HG03280 (cell line): ENCODE results near the gene ATP1B1.
"Not testable (repeated sequence)": the region's sequence is repeated elsewhere in the genome, so short reads cannot be mapped to it uniquely, and the experiment has no call there.

Experiments
- ATAC-seq: cut with Tn5 transposase; IDR thresholded peaks from one replicate; pipeline ENCODE4 v1.9.1; 2021; ENCODE audit warnings: mild to moderate bottlenecking, moderate library complexity; ENCODE audit not compliant: unreplicated experiment

Gene ATP1B1

DNA sequence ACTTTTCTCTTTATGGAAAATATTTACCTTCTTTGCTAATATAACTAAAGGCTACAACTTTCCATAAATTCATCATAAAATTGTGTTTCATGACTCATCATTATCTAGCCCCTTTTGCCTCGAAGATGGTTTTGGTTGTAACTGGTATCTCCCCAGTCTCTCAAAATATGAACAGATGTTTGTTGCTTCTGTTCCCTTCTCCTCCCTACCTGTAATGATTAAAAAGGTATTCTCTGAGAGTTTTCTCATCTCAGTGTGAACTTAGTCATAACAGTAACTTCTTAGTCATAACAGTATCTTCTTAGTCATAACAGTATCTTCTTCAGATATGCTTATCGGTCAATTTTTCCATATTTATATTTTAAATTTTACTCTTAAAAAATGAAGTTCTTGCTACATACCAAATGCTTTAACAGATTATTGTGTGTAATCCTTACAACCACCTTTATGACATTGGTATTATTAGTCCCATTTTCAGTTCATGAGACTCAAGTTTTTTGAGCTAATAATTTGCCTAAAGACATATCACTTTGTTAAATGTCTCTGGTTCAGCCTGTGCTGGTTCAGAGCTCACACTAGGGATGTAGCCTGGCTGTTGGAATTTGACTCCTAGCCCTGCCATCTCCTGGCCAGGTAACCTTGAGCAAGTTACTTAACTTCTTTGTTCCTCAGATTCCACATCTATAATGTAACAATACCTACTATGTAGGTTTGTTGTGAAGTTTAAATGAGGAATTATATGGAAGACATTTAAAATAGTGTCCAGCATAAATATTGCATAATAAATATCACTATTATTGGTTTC is 32.6 kb downstream of the ATP1B1 start:
- ATAC-seq: peak; percentile 88

DNA sequence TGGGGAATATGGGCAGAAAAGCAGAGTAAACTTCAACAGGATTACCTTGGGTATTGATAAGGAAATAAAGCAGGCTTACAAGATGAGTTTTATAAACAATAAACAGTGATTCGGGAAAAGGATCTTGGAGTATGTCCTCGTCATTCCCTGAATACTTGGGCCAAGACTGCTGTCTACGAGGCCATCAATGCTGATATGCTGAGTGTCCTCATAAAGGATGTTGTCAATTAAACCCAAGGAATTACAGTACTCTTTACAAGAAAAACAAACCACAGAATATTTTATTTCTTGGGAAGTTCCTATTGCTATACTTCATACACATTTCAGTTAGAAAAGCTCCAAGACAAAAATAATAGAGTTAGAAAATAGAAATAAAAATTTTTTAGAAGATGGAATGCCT is 34.9 kb downstream of the ATP1B1 start:
- ATAC-seq: no peak

DNA sequence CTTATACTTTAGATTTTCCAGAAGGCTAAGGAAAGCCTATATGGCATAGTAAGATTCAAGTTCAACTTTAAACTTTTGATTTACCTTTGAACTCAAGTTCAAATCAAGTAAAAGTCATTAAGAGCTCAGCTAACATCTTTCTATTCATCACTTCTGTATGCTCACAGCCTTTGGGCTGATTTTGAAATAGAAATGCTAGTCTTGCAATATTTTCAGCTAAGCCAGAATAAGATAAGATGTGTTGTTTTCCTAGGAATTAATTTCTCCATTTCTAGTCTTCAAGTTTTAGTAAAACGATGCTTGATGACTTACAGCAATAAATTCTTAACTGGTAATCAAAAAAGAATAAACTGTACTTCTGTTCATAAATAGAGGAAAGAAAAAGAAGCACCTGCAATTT is 35.6 kb downstream of the ATP1B1 start:
- no peak for ATAC-seq

DNA sequence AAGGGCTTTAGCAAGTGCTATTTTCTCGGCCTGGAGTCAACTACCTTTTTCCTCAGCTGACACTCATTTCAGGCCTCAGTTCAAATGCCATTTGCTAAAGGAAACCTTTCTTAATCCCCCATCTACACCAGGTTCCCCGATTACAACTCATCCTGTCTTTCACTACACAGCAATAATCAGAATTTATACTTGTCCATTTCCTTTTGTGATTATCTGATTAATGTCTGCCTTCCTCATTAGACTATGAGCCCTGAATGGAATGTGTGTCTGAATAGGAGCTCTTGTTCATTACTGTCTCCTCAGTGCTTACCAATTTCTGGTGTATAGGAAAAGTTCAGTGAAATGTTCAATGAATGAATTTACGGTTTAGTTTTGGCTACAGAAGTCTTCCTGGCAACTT is 36.9 kb downstream of the ATP1B1 start:
- no peak for ATAC-seq

DNA sequence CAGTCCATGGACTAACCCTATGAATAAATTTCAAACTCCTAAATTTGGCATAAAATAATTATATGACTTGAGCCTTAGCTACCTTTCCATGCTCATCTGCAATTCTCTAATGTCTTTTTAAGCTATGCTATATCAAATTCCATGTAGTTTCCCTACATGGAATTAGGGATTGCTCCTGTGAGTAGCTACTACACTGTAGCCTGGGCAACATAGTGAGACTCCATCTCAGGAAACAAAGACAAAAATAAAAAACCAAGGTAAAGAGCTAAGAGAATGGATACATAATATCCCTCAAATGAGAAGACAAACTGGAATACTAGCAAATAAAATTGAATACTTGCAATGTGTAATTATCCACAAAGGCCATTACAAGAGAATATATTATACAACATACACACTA is 37.5 kb downstream of the ATP1B1 start:
- no peak for ATAC-seq

DNA sequence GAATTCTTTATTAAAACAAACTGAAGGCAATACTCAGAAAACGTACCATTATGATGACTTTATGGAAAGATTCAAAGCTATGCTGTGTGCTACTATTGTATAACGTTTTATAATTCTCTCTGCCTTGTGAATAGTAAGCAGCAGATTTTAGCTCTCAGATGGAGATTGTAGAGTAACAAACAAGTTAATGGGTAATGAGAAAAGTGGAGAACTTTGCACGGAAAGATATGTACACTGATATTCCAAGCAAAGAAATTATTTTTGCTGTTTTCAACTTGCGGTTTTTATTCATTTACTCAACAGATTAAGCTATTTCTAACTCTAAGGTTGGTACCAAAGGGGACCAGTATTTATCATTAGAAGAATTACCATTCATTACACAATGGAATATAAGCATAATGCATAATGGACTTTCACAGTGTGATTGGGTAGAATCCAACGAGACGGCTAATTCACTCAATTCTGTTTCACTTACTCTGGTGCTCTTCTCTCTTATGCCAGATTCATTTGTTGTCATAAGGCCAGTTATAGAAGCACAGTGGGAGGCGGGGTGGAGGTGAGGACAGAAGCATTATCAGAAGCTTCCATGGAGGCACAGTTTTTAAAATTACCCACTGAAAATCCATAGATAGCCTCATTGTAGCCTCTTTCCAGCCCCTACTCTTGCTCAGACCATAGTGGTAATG is 38.6 kb downstream of the ATP1B1 start:
- ATAC-seq: no peak

DNA sequence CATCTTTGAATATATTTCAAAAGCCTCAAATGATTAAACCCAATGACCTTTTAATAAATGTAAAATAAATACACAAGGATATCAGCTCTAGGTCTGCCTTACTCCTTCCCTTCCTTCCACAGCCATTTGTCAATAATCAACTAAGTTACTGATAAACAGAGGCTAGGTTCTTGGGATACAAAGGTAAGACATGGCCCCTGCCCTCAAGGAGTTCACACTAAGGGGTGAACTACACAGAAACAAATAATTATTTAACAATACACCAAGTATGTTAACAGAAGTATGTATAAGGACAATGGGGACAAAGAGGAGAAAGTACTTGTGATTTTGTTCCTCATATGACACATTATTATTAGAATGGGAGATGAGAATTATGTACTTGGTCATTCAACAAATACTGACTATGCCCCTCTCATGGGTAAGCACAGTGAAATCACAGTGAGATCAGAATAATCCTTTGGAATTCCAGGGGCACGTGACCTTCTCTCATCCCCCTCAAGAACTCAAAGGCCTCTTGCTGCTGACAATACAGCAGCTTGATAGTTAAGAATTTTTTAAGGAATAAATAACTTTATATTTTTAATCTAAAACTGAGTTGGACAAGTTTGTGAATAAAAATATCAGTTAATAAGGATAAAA is 40.2 kb downstream of the ATP1B1 start:
- ATAC-seq: no peak

DNA sequence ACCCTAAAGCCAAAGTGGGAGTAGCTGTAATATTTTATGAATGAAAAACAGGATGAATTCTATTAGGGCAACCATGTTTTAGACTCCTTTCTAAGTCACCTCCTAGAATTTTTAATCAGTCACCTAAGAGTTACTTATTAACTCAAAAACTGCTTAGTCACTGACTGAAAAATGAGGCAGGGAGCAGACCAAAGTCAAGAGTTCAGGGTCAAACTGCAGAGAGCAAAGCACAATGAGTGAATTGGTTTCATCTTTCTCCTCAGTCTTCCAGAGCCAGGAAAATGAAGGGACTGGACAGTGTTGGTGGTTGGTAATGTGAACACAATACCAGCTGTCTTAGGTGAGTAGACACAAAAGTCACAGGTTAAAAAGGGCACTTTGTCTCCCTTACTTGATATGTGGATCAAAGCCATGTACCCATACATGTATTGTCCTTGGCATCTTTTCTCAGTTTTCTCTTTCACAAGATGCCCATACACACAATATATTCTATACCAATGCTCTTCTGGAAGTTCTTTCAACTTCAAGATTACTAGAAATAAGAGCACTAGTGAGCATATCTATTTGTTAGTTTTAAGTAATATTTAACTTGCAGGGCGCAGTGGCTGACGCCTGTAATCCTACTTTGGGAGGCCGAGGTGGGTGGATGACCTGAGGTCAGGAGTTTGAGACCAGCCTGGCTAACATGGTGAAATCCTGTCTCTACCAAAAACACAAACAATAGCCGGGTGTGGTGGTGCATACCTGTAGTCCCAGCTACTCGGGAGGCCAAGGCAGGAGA is 42.2 kb downstream of the ATP1B1 start:
- no peak for ATAC-seq

DNA sequence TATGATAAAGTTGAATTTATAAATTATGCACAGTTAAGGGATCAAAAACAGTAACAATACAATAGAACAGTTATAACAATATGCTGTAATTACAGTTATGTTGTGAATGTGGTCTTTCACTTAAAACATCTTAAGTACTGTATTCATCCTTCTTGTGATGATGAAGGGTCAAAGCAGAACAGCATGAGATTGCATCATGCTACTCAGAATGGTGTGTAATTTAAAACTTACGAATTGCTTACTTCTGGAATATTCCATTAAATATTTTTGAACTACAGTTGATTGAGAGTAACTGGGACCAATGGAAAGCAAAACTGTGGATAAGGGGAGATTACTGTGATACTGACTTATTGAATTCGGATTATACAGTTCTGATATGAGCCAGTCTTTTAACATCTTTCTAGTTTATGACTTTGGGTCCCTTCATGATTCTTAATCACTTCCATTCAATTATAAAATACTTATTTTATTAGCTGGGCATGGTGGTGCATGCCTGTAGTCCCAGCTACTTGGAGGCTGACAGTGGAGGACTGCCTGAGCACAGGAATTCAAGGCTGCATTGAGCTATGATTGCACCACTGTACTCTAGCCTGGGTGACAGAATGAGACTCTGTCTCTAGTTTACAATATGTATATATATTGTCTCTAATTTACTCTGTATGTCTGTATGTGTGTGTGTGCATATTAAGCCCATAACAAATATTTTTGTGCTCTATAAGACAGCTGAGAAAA is 43.2 kb downstream of the ATP1B1 start:
- ATAC-seq: no peak

DNA sequence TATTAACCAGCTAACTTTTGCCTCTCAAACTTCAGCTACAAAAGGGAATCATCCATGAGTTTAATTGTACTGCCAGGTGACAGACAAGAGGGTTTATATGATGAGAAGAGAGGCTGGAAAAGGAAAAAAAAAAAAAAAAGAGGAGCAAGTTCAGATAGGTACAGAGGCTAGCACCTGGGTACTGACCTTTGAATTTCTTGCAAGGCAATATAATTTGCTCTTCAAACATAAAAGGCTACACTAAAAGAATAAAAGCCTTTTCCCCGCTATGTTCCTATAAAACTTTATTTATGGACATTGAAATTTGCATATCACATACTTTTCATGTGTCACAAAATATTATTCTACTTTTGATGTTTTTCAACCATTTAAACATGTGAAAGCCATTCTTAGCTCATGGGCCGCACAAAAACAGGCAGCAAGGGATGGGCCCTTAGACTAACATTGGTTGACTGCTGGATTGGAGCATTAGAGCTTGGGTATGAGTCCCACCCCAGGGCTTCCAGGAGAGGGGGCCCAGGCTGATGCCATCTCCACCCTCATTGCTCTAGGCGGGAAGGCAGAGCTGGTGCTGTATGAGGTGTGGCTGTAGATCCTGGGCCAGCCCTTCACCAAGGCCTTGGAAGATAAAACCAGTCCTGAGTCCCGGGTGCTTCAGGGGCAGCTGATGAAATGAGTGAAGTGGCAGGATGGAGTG is 44.3 kb downstream of the ATP1B1 start:
- ATAC-seq: no peak

DNA sequence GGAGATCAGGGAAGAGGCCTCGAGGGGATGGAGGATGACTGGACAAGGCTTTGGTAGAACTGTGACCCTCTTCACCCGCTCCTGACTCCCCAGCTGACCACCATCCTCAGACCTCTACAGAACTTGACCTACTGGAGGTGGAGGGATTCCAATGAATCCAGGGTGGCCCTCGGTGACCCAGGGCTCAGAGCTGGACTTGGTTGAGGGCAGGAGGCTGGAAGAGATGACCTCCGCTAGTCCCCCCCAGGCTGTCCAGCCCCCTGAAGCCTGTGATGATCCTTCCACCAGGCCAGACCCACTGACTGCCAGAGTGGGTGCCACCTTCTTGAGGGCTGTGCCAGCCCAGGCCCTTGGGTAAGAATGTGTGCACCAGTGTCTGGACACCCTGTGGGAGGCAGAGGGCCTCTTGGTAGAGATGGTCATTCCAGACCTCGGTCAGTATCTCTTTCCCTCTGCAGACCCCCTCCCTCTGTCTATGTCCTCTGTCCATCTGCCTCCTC is 44.9 kb downstream of the ATP1B1 start:
- ATAC-seq: no peak

DNA sequence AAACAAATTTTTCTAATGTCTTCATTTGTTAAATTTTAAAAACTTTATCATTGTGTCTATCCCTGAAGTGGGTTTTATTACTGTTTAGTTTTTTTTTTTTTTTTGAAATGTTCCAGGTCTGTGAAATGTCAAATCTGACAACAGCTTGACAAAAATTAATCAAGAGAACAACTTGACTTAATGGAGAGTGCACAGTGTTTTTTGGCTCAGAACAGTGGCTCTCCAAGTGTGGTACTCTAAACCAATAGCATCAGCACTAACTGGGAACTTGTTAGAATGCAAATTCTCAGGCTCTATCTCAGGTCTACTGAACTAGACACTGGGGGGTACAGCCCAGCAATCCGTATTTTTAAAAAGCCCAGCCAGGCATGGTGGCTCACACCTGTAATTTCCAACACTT is 49.2 kb downstream of the ATP1B1 start:
- ATAC-seq: no peak

DNA sequence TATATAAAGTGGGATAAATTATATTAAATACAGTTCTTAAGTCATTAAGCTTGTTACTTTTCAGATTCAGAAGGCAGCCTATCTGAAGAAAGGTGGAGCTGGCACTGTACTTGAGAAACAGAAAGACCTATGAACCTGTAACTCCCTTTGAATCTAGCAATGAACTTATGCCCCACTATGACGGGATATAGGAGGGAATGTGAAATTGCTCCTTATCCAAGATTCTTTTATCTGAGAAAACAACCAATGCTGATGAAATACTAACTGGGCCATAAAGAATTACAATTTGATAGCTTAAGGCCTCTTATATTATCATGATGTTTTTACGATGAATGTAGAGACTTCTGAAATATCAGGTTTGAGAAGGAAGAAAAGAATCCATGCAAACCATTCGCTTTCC is 50.1 kb downstream of the ATP1B1 start:
- ATAC-seq: no peak

DNA sequence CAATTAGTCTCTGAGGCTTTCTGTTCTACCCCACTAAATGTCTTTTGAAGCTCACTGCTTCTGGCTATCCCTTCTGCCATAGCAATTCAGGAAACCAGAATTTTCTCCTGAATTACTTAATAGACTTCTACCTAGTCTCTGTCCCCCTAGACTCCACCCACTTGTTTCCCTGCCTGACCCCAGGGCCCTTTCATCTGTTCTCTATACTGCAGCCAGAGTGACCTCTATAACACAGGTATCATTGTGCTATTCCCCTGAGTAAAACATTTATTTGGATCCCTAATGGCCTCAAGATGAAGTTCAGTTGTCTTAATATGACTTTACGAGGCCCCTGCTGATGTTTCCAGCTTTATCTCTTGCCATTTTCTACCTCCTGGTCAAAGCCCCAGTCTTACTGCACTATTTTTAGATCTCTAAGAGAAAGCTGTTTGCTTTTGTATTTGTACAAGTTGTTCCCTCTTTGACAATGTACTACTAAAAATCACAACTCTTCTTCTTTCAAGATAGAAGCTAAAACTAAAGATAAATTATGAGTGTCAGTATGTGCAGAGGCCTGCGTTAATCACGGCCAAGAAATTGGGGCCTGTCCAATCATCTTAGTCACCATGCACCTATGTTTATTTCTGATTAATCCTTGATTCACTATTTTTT is 54.5 kb downstream of the ATP1B1 start:
- no peak for ATAC-seq

DNA sequence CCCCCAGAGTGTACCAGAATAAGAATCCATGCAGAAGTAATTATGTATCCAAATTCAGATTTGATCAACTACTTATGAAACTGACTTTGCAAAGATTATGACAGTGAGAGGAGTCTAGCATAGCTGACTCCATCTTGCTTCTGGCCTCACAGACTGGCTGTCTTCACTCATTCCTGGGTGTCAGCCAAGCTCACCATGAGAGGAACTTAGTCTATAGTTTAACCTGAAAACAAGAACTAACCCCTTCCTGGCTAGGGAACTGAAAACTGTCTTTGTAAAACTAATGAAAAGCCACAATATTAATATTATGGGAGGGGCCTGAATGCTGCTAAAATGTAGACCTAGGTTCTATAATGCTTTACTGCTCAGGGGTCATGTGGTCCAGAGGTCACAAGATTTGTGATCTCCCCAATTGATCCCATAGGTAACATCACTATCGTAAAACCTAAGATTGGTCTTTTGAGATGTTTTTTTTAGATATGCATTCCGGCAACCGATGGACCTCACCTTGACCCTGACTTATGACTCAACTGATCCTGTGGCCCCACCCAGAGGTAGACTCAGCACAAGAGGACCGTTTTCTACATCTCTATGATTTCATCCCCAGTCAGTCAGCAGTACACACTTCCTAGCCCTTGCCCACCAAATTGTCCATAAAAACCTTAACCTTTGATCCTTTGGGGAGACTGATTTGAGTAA is 55.2 kb downstream of the ATP1B1 start:
- ATAC-seq: peak; percentile 72

DNA sequence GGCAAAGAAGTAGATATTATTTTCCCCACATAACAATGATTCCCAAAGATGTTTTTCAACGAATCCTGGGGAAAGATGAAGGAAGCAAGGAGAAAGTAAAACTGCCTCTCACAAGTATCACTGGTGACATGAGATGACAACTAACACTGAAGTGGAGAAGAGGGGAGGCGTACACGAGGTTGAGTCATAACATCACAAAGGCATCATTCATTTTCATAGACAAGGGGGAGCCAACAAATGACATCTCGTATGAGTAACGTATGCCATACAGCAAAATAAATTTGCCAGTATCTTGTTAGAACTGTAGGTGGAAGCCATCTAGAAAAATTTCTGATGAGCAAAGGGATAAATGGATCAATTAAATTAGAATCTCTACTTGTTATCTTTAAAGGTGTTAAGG is 56.6 kb downstream of the ATP1B1 start:
- no peak for ATAC-seq

DNA sequence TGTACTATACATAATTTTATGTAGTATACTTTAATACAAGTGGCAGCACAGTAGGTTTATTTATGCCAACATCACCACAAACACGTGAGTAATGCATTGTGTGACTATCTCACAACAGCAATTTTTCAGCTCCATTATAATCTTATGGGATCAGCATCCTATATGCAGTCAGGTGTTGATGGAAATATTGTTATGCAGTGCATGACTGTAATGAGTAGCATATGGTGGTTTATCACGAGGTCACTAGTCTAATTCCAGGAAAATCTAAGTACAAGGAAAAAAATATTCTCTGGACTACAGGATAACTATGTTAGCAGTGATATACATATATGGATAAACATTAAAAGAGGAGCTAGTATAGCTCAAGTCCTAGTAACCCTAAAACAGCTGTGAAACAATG is 69.0 kb downstream of the ATP1B1 start:
- no peak for ATAC-seq

DNA sequence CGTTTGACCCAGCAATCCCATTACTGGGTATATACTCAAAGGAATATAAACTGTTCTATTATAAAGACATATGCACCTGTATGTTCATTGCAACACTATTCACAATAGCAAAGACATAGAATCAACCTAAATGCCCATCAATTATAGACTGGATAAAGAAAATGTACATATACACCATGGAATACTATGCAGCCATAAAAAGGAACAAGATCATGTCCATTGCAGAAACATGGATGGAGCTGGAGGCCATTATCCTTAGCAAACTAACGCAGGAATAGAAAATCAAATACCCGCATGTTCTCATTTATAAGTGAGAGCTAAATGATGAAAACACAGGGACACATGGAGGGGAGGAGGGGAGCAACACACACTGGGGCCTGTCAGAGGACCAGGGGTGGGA is 72.9 kb downstream of the ATP1B1 start:
- not testable (repeated sequence) for ATAC-seq

DNA sequence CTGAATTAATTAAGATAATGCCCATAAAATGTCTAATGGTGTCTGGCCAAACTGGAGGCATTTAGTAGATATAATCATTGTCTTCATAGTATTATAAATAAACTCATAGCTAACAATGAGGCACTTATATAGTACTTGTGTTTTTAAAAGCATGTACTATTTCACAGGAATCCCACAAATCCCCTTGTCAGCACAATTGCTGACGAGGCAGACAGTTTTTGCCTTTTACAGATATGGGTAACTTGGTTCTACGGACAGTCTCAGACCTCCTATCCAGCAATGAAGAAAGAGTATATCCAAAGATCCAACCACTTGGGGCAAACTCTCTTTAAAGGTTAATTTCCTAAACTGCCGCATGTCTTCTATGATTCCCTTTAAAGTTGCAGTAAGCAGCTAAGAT is 73.7 kb downstream of the ATP1B1 start:
- no peak for ATAC-seq
